Measurements from ENCODE around the gene FAT4.
A peak's percentile ranks its signal among the peaks of the same experiment; 100 is the strongest.

Gene FAT4, protein sequence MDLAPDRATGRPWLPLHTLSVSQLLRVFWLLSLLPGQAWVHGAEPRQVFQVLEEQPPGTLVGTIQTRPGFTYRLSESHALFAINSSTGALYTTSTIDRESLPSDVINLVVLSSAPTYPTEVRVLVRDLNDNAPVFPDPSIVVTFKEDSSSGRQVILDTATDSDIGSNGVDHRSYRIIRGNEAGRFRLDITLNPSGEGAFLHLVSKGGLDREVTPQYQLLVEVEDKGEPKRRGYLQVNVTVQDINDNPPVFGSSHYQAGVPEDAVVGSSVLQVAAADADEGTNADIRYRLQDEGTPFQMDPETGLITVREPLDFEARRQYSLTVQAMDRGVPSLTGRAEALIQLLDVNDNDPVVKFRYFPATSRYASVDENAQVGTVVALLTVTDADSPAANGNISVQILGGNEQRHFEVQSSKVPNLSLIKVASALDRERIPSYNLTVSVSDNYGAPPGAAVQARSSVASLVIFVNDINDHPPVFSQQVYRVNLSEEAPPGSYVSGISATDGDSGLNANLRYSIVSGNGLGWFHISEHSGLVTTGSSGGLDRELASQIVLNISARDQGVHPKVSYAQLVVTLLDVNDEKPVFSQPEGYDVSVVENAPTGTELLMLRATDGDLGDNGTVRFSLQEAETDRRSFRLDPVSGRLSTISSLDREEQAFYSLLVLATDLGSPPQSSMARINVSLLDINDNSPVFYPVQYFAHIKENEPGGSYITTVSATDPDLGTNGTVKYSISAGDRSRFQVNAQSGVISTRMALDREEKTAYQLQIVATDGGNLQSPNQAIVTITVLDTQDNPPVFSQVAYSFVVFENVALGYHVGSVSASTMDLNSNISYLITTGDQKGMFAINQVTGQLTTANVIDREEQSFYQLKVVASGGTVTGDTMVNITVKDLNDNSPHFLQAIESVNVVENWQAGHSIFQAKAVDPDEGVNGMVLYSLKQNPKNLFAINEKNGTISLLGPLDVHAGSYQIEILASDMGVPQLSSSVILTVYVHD (N-terminal part only)

DNA sequence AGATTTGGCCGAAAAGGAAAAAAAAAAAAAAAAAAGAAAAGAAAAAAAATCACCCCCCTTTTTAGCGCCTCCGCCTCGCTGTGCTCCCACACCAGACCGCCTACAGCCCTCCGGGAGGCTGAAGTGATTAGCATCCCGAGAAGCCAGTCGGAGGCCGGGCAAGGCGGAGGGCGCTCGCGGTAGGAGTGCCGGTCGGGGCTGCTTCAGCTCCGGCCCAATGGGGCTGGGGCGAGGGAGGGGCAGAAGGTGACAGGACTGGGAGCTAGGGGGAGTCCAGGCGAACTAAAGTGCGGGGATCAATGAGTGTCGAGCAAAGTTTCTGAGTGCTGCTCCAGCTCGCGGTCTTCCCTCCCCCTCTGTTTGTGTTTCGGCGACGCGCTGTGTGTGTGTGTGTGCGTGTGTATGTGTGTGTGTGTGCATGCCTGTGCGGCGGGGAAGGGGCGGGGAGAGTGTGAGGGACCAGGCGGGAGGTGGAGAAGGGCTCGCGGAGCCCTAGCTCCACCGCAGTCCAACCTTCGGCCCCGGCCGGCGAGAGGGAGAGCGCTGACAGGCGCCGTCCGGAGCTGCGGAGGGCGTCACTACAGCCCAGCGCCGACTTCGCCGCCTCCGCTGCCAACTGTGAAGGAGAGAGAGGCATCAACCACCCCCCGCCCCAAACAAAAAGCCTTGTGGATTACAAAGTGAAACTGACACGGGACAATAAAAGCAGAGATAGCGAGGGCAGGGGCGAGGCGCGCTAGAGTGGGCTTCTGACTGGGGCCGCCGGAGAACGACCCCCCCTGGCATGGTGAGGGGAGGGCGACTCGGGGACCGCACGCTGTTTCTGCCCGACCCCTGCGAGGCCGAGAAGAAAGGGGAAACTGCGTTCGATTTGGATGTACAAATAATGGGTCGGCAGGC lies at the start of gene FAT4:
TSS of gene FAT4 (plus strand) at position 280 of the 900 bp plus-strand sequence. CDS start 1,457 bp downstream, outside the sequence.
- DNase-seq (ENCODE audit: low spot score), result no peak

DNA sequence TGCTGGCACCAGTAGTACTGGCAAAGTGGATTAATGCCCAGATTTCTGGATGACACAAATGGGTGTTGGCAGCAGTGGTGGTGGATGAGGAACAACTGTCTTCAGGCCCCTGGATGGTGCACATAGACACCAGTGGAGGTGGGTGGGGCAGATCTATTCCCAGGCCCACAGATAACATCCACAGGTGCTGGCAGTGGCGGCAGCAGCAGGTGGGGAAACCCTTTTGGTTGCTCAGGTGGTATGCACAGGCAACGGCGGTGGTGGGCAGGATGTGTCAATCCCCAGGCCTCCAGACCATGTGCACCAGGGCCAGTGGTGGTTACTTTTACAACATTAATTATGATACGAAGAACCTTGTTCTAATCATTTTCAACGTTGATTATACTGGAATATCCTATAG lies 48.9 kb upstream of the FAT4 start:
- no peak for DNase-seq (ENCODE audit: low spot score)

DNA sequence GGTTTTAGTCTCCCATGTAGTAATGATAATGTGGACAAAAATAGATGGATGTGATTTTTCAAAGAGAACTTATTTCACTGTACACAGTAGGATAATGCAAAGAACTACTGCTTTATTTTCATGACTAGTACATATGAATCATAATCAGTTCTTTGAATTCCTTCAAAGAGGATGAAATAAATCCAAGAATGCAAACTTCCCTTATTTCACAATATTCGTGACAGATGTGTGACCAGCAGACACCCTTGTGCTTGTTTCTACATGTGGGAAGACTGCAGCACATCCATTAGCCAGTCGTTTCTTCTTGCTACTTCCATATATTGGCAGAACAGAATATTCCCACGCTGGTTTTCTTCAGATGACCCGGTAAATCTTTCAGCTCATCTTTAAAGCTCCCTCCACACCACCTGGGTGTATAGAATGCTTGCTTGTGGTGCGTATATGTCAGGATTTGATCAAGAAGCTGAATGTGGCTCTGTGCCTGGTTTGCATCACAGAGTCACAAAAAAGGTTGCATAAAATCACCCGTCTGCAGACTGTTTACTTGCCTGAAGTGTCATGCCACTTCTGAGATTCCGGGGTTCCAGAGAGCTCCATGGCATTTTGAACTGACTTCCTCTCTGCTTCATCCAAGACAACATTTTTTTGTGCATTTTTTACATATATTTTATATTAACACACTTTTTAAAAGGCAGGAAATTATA lies 47.7 kb upstream of the FAT4 start:
- DNase-seq (ENCODE audit: low spot score), result no peak

DNA sequence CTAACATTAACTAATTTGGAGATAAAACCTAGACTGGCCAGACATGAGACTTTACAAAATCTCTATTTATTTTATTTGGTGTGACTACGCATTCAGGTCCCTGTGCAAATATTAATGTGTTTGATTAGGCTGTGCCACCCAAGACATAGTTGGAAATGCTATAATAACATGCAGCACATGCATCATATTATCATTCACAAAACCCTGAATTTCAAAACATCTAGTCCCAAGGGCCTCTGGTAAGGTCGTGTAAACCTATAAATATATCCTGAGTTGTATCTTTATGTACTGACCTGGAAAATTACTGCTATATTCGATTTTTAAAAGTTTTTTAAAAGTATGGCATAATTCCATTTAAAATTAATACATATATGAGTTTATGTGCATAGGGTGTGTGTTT lies 47.1 kb upstream of the FAT4 start:
- DNase-seq (ENCODE audit: low spot score), result no peak

DNA sequence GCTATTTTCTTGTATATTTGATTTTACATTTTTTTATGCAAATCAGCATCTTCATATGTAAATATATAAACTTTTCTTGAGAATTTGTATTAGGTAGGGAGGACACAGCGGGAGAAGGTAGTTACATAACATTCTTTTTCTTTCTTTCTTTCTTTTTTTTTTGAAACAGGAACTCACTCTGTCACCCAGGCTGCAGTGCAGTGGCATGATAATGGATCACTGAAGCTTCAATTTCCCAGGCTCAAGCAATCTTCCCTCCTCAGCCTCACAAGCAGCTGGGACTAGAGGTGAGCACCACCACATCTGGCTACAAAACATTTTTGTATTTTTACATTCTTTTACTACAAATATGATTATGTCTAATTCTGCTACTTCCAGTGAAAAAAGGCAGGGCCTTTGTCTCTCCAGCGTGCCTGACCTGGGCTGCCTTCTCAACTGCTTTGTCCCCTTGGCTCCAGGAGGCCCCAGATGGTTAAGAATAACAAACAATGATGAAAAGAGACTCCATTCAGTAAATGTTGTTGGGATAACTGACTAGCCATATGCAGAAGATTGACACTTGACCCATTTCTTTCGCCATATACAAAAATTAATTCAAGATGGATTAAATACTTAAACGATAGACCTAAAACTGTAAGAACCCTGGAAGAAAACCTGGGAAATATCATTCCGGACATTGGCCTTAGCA lies 46.5 kb upstream of the FAT4 start:
- no peak for DNase-seq (ENCODE audit: low spot score)

DNA sequence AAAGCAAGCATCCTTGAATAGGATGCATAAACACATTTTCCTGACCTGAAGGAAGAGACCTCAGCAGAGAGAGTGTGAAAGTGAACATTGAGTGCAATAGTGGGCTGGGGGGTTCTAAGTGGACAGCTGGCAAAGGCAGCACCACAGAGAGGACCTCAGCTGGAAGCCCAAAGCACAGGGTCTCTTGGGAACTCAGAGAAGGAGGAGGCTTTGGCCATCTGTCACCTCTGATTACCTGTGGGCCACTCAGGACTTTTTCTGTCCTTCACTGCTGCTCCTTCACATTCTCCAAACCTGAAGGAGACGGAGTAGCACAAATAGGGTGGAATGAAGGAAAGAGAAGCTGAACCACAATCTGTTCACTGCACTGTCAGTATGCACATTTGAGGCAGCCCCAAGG lies 37.9 kb upstream of the FAT4 start:
- no peak for DNase-seq (ENCODE audit: low spot score)

DNA sequence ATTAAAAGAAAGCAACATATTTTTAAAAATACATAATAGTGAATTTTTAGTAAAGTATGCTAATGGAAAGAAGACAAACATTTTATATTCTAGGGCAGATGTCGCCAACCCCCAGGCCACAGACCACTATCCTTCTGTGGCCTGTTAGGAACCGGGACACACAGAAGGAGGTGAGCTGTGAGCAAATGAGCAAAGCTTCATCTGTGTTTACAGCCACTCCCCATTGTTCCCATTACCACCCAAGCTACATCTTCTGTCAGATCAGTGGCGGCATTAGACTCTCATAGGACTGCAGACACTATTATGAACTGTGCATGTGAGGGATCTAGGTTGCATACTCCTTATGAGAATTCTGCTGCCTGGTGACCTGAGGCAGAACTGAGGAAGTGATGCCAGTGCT lies 37.0 kb upstream of the FAT4 start:
- DNase-seq (ENCODE audit: low spot score), result no peak

DNA sequence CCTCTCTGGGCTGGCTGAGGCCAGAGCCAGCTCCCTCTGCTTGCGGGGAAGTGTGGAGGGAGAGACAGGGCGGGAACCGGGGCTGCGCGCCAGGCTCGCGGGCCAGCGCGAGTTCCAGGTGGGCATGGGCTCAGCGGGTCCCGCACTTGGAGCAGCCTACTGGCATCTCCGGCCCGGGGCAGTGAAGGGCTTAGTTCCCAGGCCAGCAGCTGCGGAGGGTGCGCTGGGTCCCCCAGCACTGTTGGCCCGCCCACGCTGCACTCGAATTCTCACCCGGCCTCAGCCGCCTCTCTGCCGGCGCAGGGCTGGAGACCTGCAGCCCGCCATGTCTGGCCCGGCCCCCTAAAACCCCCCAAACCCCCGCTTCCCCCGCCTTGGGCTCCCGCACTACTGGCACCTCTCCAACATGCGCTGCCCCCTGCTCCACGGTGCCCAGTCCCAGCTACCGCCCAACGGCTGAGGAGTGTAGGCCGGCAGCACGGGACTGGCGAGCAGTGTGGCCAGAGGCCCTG lies 33.8 kb upstream of the FAT4 start:
- DNase-seq (ENCODE audit: low spot score), result no peak

DNA sequence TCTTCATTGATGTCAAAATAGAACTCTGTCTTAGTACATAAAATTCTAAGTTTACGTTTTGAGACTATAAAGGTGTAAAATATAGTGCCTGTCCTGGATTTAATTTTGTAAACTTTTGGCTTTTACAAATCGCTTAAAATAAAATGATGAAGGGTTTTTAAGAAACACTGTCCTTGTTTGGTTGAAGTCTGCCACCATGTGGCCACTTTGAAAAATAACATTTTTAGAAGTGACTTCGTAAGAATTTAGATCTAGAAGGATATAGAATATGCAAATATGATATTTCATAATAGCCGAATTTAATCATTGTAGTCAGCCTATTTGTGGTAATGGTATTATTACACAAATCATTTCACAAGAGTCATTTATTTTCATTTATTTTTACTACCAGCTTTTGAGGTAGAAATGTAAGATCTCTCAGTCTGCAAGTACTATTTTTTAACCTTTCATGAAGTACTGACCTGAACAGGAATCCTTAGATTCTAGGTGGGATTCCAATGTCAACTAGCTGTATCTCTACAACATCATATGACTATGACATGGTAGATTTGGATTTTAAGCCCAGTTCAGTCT lies 31.0 kb upstream of the FAT4 start:
- no peak for DNase-seq (ENCODE audit: low spot score)

DNA sequence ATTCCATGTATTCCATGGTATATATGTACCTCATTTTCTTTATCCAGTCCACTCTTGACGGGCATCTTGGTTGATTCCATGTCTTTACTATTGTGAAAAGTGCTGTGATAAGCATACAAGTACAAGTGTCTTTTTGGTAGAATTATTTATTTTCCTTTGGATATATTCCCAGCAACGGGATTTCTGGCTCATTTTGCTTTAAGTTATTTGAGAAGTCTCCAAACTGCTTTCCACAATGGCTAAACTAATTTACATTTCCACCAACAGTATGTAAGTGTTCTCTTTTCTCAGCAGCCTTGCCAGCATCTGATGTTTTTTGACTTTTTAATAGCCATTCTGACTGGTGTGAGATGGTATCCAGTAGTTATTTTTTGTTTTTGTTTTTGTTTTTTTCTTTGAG lies 17.6 kb upstream of the FAT4 start:
- no peak for DNase-seq (ENCODE audit: low spot score)

DNA sequence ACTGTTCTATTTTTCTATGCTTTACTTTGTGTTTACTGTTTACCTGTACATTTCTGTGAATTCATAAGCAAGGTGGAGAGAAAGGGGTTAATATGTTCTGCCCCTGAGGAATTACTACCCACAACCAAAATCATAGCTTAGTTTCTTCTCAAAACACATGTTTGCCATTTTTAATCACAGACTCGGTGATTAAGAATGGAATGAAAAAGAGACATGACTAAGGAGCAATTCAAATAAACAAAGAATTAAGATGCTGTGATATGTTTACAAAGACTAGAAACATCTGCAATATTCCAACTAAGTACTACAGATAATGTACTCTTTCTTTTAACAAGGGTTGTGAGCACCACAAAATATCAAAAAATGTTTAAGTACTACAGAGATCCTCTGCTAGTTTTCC lies 11.7 kb upstream of the FAT4 start:
- DNase-seq (ENCODE audit: low spot score), result no peak

DNA sequence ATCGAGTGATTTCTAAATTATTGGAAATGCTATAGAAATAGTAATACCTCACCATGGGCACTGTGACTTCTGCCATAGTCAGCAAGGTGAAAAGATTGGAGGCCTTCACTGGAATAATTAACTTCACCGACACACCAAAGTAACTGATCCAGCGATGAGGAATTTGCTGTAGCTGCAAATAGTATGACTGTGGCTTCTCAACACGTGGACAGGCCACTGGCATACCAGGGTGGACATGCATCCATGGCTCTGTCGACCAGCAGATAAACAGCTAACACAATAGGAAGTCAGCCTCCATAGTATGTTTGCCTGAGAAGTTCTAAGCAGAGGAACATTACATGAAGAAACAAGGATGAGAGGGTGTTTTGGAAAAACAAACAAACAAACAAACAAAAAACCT lies 10.9 kb upstream of the FAT4 start:
- DNase-seq (ENCODE audit: low spot score), result no peak

DNA sequence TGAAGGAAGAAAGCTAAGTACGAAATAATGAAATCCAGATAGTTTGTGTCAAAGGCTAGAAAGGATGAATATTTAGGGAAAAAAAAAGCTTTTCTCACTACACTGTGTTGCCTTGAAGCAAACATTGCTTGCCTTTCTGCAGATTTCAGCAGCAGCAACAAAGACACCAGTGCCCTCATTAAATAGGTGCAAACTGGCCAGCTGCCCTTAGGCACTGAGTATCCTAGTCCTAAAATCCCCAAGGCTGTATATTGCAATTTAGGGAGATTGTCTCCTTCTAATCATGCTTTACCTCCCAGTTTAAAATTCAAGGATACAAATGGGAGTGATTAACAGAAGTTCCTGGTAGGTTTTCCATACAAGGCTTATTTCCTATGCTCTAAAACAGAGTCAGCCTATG lies 8.6 kb upstream of the FAT4 start:
- DNase-seq (ENCODE audit: low spot score), result no peak

DNA sequence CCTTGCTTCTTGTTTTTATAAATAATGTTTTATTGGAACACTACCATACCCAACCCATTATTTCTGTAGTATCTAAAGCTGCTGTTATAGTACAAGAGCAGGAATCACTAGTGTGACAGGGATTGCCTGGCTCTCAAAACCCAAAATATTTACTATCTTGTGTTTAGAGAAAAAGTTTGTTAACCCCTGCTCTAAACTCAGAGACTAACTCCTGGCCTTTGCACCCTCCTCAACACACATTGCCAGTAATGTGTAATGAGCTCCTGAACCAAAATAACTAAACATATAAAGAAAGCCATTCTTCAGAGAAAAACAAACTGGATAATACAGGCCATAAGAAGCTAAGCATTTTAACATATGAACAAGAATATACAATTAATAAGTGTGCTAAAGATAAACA lies 8.2 kb upstream of the FAT4 start:
- no peak for DNase-seq (ENCODE audit: low spot score)

DNA sequence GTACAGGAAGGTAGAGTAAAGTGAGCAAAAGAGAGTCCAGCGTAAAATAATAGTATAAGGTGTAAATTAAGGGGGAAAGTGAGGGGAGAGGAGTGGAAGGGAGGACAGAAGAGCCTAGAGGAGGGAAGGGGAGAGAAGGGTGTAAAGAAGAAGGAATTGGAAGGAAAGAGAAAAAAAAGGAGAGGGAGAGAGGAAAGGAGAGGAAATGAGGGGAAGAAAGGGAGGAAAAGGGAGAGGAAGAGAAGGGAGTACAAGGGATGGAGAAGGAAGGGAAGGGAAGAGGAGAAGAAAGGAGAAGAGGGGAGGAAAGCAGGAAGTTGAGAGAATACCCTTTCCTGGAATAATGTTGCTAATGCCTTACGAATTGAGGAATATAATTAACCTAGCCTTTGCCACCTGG lies 3.3 kb upstream of the FAT4 start:
- no peak for DNase-seq (ENCODE audit: low spot score)

DNA sequence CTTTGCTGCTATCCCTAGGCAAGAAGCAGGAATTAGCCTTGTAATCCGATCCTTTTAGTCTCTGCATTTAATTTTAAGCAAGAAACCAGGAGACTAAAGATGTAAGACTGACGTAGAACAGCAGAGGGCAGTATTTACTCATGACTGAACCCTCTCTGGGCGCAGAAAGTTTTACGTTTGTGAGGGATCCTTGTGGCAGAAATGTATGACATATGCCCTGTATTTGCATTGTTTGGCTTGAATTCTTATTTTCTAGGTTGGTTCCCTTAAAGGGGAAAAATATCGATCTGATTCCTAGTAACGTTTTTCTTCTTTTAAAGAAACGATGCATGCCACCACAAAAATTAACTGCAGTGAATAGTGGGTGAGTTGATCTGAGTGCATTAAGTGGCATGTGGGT lies 1.3 kb upstream of the FAT4 start:
- DNase-seq (ENCODE audit: low spot score), result peak; percentile 8

DNA sequence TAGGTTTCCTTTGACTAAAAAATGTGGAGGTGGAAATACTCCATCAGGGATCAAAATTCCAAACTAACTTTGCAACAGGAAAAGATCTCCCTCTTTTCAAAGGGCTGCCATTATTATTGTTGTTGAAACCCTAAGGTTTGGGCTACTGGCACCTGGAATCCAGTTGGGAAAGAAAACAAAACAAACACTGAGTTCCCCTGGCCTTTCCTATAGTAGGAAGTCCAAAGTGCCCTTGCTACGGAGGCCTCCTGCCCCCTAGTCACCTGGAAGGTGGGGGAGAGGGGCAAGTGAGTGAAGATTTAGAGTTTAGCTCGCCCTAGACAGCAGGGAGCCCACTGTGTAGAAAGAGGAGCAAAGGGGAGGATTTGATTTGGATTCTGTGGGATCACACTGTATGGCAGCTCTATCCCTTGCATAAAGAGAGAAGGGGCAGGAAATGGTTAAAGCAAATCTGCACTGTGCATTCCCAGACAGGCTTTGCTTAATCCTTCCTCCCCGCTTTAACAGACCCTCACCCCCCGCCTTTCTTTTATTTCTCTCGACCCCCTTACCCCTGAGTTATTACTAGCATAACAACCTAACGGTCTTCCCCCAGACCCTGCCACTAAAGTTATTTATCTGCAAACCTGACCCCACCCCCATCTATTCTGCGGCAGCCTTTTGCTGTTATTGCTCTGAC lies 627 bp upstream of the FAT4 start:
- no peak for DNase-seq (ENCODE audit: low spot score)

DNA sequence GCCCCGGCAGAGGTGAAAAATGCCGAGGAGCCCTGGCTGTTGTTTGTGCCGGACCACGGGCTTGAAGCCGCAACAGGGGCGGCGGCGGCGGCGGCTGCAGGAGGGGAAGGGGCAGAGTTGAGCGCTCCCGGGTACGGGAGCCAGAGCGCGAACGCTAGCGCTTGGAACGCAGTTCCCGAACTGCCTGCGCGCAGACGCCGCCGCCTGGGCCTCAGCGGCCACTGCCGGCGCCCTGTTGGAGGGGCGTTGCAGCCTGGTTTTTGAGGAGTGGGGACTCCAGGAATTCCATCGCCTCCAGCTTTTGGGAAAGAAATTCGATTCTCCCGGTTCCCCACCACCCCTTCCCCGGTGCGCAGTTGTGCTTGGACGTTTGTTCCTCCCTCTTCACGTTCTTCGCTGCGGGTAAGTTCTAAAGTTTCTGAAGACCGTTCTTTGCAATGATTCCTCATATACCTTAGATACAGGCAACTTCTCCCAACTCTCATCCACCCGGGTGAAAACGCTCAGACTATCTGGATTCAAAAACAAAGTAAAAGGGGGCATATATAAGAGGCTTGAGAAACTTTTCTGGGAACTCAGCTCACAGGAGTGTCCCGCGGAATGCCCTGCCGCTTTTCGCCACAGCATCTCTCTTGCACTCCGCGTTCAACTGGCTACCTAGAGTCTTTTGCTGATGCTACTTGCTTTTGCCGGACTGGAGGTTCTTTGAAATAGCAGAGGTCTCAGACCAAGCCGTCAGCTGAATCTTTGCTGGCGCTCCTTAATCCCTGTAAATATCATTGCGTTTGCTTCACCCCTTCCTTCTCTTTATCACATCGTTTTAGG lies 1.0 kb downstream of the FAT4 start:
- no peak for DNase-seq (ENCODE audit: low spot score)

DNA sequence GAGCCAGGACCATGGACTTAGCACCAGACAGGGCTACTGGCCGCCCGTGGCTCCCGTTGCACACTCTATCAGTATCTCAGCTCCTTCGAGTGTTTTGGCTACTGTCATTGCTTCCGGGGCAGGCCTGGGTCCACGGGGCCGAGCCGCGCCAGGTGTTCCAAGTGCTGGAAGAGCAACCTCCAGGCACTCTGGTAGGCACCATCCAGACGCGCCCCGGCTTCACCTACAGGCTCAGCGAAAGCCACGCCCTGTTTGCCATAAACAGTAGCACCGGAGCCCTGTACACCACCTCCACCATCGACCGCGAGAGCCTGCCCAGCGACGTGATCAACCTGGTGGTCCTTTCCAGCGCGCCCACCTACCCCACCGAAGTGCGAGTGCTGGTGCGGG lies 1.6 kb downstream of the FAT4 start:
- DNase-seq (ENCODE audit: low spot score), result no peak

Data from hematopoietic multipotent progenitor cell treated with erythropoietin and hydrocortisone succinate and interleukin-3 and kit ligand, for 17 days (in vitro differentiated cells).